ENCODE data around the gene SELENOK. TPM values are rescaled to one million over a fixed set of nuclear protein-coding genes. Genes with fewer than 3 reads are reported as not detected.

The SELENOK gene
- total RNA-seq, 1 experiment from 2014 or later, result 51.5 TPM

DNA sequence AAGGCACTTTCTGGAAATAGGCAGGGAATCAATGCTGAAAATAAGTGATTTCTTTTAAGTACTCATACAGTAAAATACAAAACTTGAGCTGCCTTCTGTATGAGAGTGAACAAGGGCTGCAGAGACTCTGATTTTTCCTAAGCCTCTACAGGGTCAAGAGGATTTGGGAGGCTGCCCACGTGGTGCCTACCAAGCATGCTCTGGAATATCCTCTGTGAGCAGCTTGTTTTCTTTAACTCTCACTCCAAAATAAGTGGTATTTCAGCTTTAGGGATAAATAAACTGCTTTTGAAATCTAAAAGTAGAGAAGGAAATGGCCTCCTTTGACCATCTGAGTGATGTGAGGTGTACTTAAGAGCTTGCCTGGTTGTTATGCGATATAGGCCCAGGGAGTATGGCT lies 8.1 kb upstream of the SELENOK start:
- no peaks in the 10 kb centered on the region for H3K9me3 ChIP-seq
- intact Hi-C loops (cut with micrococcal nuclease; ENCODE audit: unreplicated experiment), result no loop called here
- no peak overlapping the region for H3K4me3 ChIP-seq (ENCODE audit: low read depth, low read length)
- no peaks in the 10 kb centered on the region for H3K36me3 ChIP-seq (ENCODE audit: control insufficient read depth, insufficient read depth, low read length)
- ChIA-PET CTCF (no interaction called here), POLR2A (interaction anchor here (0.6 kb wide), 1 partner anchor 140 kb away, joined by 3 read pairs; no protein-coding TSS in a partner anchor)
- Mint-ChIP-seq H3K9me3 (ENCODE audit: unreplicated experiment) (no peaks in the 10 kb centered on the region), H3K4me1 (ENCODE audit: low read depth, unreplicated experiment) (no peaks in the 10 kb centered on the region), H3K36me3 (ENCODE audit: insufficient read depth, unreplicated experiment) (no peaks in the 10 kb centered on the region), H3K4me3 (ENCODE audit: unreplicated experiment) (no peak overlapping the region), H3K27me3 (ENCODE audit: insufficient read depth, unreplicated experiment) (no peaks in the 10 kb centered on the region), H3K27ac (ENCODE audit: unreplicated experiment) (no peak overlapping the region)
- H3K27me3 ChIP-seq (replicated peaks; ENCODE audit: control insufficient read depth, insufficient read depth, low read length), result no peaks in the 10 kb centered on the region
- TF ChIP-seq, protein P1, sequence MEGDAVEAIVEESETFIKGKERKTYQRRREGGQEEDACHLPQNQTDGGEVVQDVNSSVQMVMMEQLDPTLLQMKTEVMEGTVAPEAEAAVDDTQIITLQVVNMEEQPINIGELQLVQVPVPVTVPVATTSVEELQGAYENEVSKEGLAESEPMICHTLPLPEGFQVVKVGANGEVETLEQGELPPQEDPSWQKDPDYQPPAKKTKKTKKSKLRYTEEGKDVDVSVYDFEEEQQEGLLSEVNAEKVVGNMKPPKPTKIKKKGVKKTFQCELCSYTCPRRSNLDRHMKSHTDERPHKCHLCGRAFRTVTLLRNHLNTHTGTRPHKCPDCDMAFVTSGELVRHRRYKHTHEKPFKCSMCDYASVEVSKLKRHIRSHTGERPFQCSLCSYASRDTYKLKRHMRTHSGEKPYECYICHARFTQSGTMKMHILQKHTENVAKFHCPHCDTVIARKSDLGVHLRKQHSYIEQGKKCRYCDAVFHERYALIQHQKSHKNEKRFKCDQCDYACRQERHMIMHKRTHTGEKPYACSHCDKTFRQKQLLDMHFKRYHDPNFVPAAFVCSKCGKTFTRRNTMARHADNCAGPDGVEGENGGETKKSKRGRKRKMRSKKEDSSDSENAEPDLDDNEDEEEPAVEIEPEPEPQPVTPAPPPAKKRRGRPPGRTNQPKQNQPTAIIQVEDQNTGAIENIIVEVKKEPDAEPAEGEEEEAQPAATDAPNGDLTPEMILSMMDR (IDR thresholded peaks at IDR 0.05; ENCODE audit: insufficient read depth in 1 of 2, low read depth in 1 of 2, low read length in 1 of 2, severe bottlenecking in 1 of 2, unreplicated experiment in 1 of 2), result no peak
- H3K4me1 ChIP-seq, result no peaks in the 10 kb centered on the region
- no TSS peak for BruUV-seq (replicated peaks)
- no peak for DNase-seq

DNA sequence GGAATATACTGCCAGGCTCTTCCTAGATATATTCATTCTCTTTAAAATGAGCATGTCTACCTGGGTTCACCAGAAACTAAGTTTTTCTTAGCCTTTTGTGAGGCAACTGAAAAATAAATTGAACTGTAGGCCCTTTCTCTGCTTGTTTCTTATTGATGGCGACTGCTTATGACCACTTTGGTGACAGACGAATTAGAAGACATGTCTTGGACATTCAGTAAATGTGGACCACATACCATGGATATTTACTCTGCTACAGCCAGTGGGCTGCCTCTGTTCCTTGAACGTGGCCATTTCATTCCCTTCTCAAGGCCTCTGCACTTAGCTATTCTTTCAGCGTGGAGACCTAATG lies 603 bp upstream of the SELENOK start:
- H3K27me3 ChIP-seq (replicated peaks; ENCODE audit: control insufficient read depth, insufficient read depth, low read length), result no peaks in the 10 kb centered on the region
- ChIA-PET POLR2A (interaction anchor here (0.5 to 2.1 kb wide), 3 partner anchors 11 to 47 kb away, joined by 6 to 14 read pairs (median 8); partner anchors contain the start of genes CHDH and IL17RB), CTCF (interaction anchor here (1.5 to 1.6 kb wide), 2 partner anchors 10 to 50 kb away, joined by 3 read pairs; no protein-coding TSS in a partner anchor)
- Mint-ChIP-seq H3K9me3 (ENCODE audit: unreplicated experiment) (no peaks in the 10 kb centered on the region), H3K27ac (ENCODE audit: unreplicated experiment) (peak overlapping the region; percentile 99), H3K4me1 (ENCODE audit: low read depth, unreplicated experiment) (peaks cover 16% of the 10 kb centered on the region), H3K27me3 (ENCODE audit: insufficient read depth, unreplicated experiment) (no peaks in the 10 kb centered on the region), H3K4me3 (ENCODE audit: unreplicated experiment) (peak overlapping the region; percentile 96), H3K36me3 (ENCODE audit: insufficient read depth, unreplicated experiment) (peaks cover 8% of the 10 kb centered on the region)
- BruUV-seq (replicated peaks), result TSS peak; percentile 94
- intact Hi-C loops (cut with micrococcal nuclease; ENCODE audit: unreplicated experiment), result loop anchor here (5.0 kb wide), 1 partner anchor 45 kb away; the partner anchor contains the start of genes CHDH and IL17RB
- H3K36me3 ChIP-seq (ENCODE audit: control insufficient read depth, insufficient read depth, low read length), result no peaks in the 10 kb centered on the region; the same call in 1 of the 2 replicates
- TF ChIP-seq, protein P1 (IDR thresholded peaks at IDR 0.05; ENCODE audit: insufficient read depth in 1 of 2, low read depth in 1 of 2, low read length in 1 of 2, severe bottlenecking in 1 of 2, unreplicated experiment in 1 of 2), result no peak
- H3K4me1 ChIP-seq, result peaks cover 7% of the 10 kb centered on the region; the same call in 1 of the 2 replicates
- H3K4me3 ChIP-seq (ENCODE audit: low read depth, low read length), result peak overlapping the region; percentile 42
- H3K9me3 ChIP-seq, result no peaks in the 10 kb centered on the region
- DNase-seq, result peak in 1 of 2 experiments; percentile 4

DNA sequence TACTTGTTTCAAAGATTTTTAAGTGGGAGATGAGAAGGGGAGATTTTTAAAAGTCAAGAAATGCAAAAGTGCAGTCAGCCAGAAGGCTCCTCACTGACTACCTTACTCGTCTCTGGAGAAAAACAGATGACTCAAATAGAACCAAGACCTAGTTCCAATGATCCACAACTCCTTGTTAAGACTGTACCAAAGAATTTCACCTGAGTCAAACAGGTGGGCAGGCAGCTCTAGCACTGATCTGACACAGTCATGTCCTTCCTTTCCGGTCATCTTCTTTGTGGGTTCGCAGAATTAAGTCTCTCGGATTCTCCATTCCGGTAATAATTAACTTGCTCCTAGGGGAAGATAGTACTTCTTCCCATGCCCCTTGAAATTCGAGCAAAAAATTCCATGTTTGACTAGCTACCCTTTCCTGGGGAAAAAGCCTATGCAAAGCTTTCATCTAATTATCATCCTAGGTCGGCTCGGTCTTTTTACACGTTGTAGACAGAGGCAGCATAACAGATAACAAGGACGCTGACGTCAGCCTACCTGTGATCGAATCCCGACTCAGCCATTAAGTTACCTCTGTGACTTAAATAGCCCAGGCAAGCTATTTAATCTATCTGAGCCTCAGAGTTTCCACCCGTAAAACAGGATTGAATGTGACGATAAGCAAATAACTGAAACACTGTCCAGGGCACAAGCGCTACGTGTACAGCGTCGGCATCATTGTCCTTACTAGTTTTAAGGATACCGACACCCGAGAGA lies 758 bp downstream of the SELENOK start:
- H3K4me3 ChIP-seq (ENCODE audit: low read depth, low read length), result peak overlapping the region; percentile 94
- ChIA-PET POLR2A (interaction anchor here (2.1 kb wide), 1 partner anchor 46 kb away, joined by 14 read pairs; the partner anchor contains the start of genes CHDH and IL17RB), CTCF (interaction anchor here (1.5 to 1.6 kb wide), 2 partner anchors 11 to 48 kb away, joined by 3 read pairs; no protein-coding TSS in a partner anchor)
- H3K4me1 ChIP-seq, result peaks cover 7% of the 10 kb centered on the region; the same call in 1 of the 2 replicates
- Mint-ChIP-seq H3K27me3 (ENCODE audit: insufficient read depth, unreplicated experiment) (no peaks in the 10 kb centered on the region), H3K36me3 (ENCODE audit: insufficient read depth, unreplicated experiment) (peaks cover 19% of the 10 kb centered on the region), H3K27ac (ENCODE audit: unreplicated experiment) (peak overlapping the region; percentile 99), H3K4me3 (ENCODE audit: unreplicated experiment) (peak overlapping the region; percentile 96), H3K4me1 (ENCODE audit: low read depth, unreplicated experiment) (peaks cover 16% of the 10 kb centered on the region), H3K9me3 (ENCODE audit: unreplicated experiment) (no peaks in the 10 kb centered on the region)
- BruUV-seq (replicated peaks), result TSS peak; percentile 54
- H3K9me3 ChIP-seq, result no peaks in the 10 kb centered on the region
- H3K27me3 ChIP-seq (replicated peaks; ENCODE audit: control insufficient read depth, insufficient read depth, low read length), result no peaks in the 10 kb centered on the region
- TF ChIP-seq, protein P1 (IDR thresholded peaks at IDR 0.05; ENCODE audit: insufficient read depth in 1 of 2, low read depth in 1 of 2, low read length in 1 of 2, severe bottlenecking in 1 of 2, unreplicated experiment in 1 of 2), result no peak
- DNase-seq, result peak; percentile 36 to 38
- intact Hi-C loops (cut with micrococcal nuclease; ENCODE audit: unreplicated experiment), result loop anchor here (1.0 to 5.0 kb wide), 3 partner anchors 9 to 44 kb away; partner anchors contain the start of genes ACTR8, CHDH and IL17RB
- H3K36me3 ChIP-seq (ENCODE audit: control insufficient read depth, insufficient read depth, low read length), result no peaks in the 10 kb centered on the region; the same call in 1 of the 2 replicates
